Activated T-helper 1 cell treated with anti-CD3 and anti-CD28 coated beads, Interleukin-12 subunit alpha, Interleukin-12 subunit beta, Interleukin-2, Interleukin-4 antibody, amounts not matched to agents 30 ng/mL and 10 ng/mL and 1 ng/mL, durations not matched to agents 14 hours and 24 hours and 36 hours (primary cell): Measurements from ENCODE around the gene MSANTD1. TPM values are rescaled to one million over a fixed set of nuclear protein-coding genes. Genes with fewer than 3 reads are reported as not detected.

ENCODE experiments used
- DNase-seq: peaks from one replicate; pipeline ENCODE4 v3.0.0; 2021; ENCODE audit warnings: low spot score
- H3K27ac Mint-ChIP-seq: one replicate; pipeline ENCODE4 v1.8.0; 2021; ENCODE audit warnings: mild to moderate bottlenecking, mixed read lengths
- H3K27me3 Mint-ChIP-seq: one replicate; pipeline ENCODE4 v1.8.0; 2022; ENCODE audit warnings: mild to moderate bottlenecking, moderate library complexity, mixed read lengths; ENCODE audit not compliant: insufficient read depth
- H3K36me3 Mint-ChIP-seq: one replicate; pipeline ENCODE4 v1.8.0; 2021; ENCODE audit warnings: low read depth, mixed read lengths
- H3K4me1 Mint-ChIP-seq: one replicate; pipeline ENCODE4 v1.8.0; 2021; ENCODE audit warnings: low read depth, mixed read lengths
- H3K4me3 Mint-ChIP-seq: one replicate; pipeline ENCODE4 v1.8.0; 2021; ENCODE audit warnings: mild to moderate bottlenecking, moderate library complexity, mixed read lengths
- H3K9me3 Mint-ChIP-seq: one replicate; pipeline ENCODE4 v1.8.0; 2021; ENCODE audit warnings: mixed read lengths
- intact Hi-C: fragments of 100-400 bp; cut with micrococcal nuclease; formaldehyde crosslinking; loops from one replicate; pipeline ENCODE4 v1.15.1; 2024
- total RNA-seq: library from RNA; stranded (reverse); gene quantifications from 2 replicates; pipeline ENCODE4 v1.2.3, GENCODE V29; 2022

Gene MSANTD1
- total RNA-seq, 1 donor from 2014 or later, result 0.73 TPM

DNA sequence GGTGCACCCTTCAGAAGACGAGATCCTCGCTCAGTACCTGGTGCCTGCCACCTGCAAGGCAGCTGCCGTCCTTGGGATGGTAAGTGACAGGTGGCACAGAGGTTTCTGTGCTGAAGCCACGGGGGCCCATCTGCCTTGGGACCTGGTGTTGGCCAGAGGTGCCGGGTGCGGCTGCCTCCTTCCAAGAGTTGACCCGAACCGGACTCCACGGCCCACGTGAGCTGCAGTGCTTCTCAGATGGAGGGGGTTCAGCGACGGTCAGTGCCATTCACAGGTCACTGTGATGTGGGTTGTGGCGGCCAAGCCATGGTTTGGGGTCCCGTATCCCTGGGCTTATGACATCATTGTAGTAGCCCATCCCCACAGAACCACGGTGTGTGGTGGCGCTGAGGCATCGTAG is 19.0 kb upstream of the MSANTD1 start:
- DNase-seq, result no peak
- H3K27me3 Mint-ChIP-seq, result no peaks in the 10 kb centered on the region
- no peaks in the 10 kb centered on the region for H3K4me1 Mint-ChIP-seq
- H3K4me3 Mint-ChIP-seq, result no peak overlapping the region
- intact Hi-C loops, result no loop called here
- no peaks in the 10 kb centered on the region for H3K9me3 Mint-ChIP-seq
- no peak overlapping the region for H3K27ac Mint-ChIP-seq
- H3K36me3 Mint-ChIP-seq, result peaks cover 37% of the 10 kb centered on the region

- H3K27me3 Mint-ChIP-seq, result no peaks in the 10 kb centered on the region
- peaks cover 35% of the 10 kb centered on the region for H3K36me3 Mint-ChIP-seq
- no peak overlapping the region for H3K4me3 Mint-ChIP-seq
- H3K27ac Mint-ChIP-seq, result no peak overlapping the region
- no peaks in the 10 kb centered on the region for H3K4me1 Mint-ChIP-seq
- DNase-seq, result no peak
- intact Hi-C loops, result no loop called here
- no peaks in the 10 kb centered on the region for H3K9me3 Mint-ChIP-seq
These were observed 17.5 kb upstream of the MSANTD1 start for GRCh38 chr4:3231471-3231870.

- no peaks in the 10 kb centered on the region for H3K4me1 Mint-ChIP-seq
- no peak overlapping the region for H3K27ac Mint-ChIP-seq
- H3K9me3 Mint-ChIP-seq, result no peaks in the 10 kb centered on the region
- intact Hi-C loops, result no loop called here
- H3K27me3 Mint-ChIP-seq, result no peaks in the 10 kb centered on the region
- no peak for DNase-seq
- peaks cover 35% of the 10 kb centered on the region for H3K36me3 Mint-ChIP-seq
- H3K4me3 Mint-ChIP-seq, result no peak overlapping the region
These were observed 17.0 kb upstream of the MSANTD1 start for GRCh38 chr4:3232001-3232400.

DNA sequence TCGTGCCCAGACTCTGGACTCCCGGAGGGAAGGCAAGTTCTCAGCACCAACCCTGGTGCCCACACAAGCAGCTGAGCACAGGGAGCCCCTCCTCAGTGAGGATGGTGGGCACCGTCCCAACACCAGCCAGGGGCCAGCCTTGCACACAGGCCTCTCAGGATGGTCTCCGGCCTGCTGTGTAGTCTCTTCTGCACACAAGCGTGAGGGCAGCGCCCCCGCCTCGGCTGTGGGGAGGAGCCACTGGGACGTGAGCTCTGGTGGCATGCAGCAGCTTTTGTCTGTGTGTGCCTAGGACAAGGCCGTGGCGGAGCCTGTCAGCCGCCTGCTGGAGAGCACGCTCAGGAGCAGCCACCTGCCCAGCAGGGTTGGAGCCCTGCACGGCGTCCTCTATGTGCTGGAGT is 16.1 kb upstream of the MSANTD1 start:
- Mint-ChIP-seq H3K4me1 (no peaks in the 10 kb centered on the region), H3K36me3 (peaks cover 34% of the 10 kb centered on the region), H3K27ac (no peak overlapping the region), H3K4me3 (no peak overlapping the region), H3K27me3 (no peaks in the 10 kb centered on the region), H3K9me3 (no peaks in the 10 kb centered on the region)
- intact Hi-C loops, result no loop called here
- DNase-seq, result no peak

- intact Hi-C loops, result no loop called here
- H3K4me1 Mint-ChIP-seq, result no peaks in the 10 kb centered on the region
- peaks cover 32% of the 10 kb centered on the region for H3K36me3 Mint-ChIP-seq
- no peak for DNase-seq
- no peak overlapping the region for H3K27ac Mint-ChIP-seq
- no peaks in the 10 kb centered on the region for H3K27me3 Mint-ChIP-seq
- H3K9me3 Mint-ChIP-seq, result no peaks in the 10 kb centered on the region
- H3K4me3 Mint-ChIP-seq, result no peak overlapping the region
These were observed 15.4 kb upstream of the MSANTD1 start for GRCh38 chr4:3233391-3234071.

DNA sequence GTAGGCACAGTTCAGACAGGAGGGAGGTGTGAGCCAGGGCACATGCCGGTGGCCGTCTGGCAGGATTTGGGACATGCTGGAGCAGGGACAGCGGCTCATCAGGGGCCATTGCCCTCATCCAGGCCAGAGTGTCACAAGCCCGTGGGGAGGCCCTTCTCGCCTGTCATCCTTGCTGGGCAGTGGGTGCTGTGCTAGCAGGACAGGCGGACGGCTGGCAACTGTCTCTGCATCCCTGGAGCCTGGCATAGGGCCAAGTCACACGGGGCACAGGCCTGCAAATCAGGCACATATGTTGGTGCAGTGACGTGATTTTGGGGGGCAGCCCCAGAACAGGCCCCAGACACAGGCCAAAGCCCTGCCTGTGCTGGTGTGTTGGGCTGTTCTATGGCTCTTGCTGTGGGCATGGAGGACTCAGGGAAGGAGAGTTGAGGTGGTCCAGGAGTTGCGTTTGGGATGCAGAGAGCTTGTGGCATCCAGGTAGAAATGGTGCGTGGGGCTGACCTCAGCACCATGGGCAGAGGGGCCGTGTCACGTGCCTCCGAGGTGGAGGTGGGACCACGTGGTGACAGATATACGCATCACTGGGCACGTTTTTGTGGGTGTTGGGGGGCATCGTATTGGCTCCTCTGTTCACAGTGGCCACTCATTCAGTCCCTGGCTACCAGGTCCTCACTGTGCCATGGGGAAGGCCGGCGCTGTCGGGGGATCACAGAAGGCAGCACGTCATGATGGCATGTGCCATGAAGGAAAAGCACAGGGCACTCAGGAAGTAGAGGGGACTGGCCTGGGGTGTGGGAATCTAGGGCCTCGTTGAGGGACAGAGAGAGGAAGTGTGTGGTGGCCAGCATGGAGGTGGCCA is 14.6 kb upstream of the MSANTD1 start:
- no peaks in the 10 kb centered on the region for H3K9me3 Mint-ChIP-seq
- intact Hi-C loops, result no loop called here
- no peak overlapping the region for H3K27ac Mint-ChIP-seq
- peaks cover 23% of the 10 kb centered on the region for H3K36me3 Mint-ChIP-seq
- no peak overlapping the region for H3K4me3 Mint-ChIP-seq
- H3K27me3 Mint-ChIP-seq, result no peaks in the 10 kb centered on the region
- DNase-seq, result no peak
- no peaks in the 10 kb centered on the region for H3K4me1 Mint-ChIP-seq

GRCh38 chr4:3235030-3235345 is 14.0 kb upstream of the MSANTD1 start:
- intact Hi-C loops, result no loop called here
- Mint-ChIP-seq H3K36me3 (peaks cover 19% of the 10 kb centered on the region), H3K27ac (no peak overlapping the region), H3K9me3 (no peaks in the 10 kb centered on the region), H3K27me3 (no peaks in the 10 kb centered on the region), H3K4me1 (no peaks in the 10 kb centered on the region), H3K4me3 (no peak overlapping the region)
- no peak for DNase-seq

DNA sequence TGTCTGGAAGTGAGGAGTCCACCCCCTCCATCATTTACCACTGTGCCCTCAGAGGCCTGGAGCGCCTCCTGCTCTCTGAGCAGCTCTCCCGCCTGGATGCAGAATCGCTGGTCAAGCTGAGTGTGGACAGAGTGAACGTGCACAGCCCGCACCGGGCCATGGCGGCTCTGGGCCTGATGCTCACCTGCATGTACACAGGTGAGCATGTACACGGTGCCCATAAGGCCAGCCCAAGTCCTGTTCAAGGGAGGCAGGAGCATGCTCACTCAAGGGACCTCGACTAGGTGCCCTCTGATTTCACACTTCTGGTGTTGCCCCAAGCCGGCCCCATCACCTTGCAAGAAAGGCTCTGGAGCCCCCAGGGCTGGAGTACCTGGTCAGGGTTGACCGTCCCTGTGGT is 13.4 kb upstream of the MSANTD1 start:
- peaks cover 15% of the 10 kb centered on the region for H3K36me3 Mint-ChIP-seq
- no peaks in the 10 kb centered on the region for H3K4me1 Mint-ChIP-seq
- no peak overlapping the region for H3K27ac Mint-ChIP-seq
- DNase-seq, result no peak
- H3K4me3 Mint-ChIP-seq, result no peak overlapping the region
- no peaks in the 10 kb centered on the region for H3K9me3 Mint-ChIP-seq
- H3K27me3 Mint-ChIP-seq, result no peaks in the 10 kb centered on the region
- intact Hi-C loops, result no loop called here

GRCh38 chr4:3236326-3236878 is 12.6 kb upstream of the MSANTD1 start:
- Mint-ChIP-seq H3K27me3 (no peaks in the 10 kb centered on the region), H3K9me3 (no peaks in the 10 kb centered on the region), H3K36me3 (peaks cover 15% of the 10 kb centered on the region)

GRCh38 chr4:3237266-3237665 is 11.7 kb upstream of the MSANTD1 start:
- intact Hi-C loops, result no loop called here
- peaks cover 2% of the 10 kb centered on the region for H3K4me1 Mint-ChIP-seq

More at GRCh38 chr4:3236326-3236878, 12.6 kb upstream of the MSANTD1 start:
- DNase-seq, result no peak
- intact Hi-C loops, result no loop called here
- Mint-ChIP-seq H3K4me3 (no peak overlapping the region), H3K27ac (no peak overlapping the region), H3K4me1 (no peaks in the 10 kb centered on the region)

DNA sequence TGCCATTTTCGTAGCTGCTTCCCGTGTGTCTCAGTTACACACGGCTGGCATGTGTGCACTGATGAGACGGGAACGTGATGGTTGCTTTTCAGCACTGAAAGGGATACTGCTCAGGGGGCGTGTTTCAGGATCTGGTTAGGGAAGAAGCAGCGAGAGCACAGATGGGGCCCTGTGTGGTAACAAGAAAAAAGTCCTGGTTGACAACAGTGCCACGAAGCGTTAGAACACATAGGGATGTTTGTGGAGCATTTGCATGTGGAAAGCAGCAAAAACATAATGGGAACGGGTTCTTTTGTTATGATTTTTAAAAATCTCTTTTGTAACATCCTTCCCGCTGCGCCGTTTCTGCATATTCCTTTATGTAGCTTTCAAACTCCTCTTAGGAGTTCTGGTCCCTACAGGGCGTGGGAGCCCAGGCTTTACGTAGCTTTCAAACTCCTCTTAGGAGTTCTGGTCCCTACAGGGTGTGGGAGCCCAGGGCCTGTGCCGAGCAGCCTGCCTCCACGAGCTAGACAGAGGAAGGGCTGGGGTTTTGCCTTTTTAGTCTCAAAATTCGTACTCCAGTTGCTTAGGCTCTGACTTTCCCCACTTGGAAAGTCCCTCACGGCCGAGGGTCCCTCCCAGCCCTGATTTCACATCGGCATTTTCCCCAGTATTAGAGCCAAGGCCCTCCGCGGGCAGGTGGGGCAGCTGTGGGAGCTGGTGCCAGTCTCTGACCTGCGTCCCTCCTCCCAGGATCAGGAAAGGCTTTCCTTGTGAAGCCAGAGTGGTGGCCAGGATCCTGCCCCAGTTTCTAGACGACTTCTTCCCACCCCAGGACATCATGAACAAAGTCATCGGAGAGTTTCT is 11.0 kb upstream of the MSANTD1 start:
- no peak overlapping the region for H3K4me3 Mint-ChIP-seq
- no peaks in the 10 kb centered on the region for H3K9me3 Mint-ChIP-seq
- intact Hi-C loops, result no loop called here
- no peaks in the 10 kb centered on the region for H3K27me3 Mint-ChIP-seq
- H3K36me3 Mint-ChIP-seq, result peaks cover 11% of the 10 kb centered on the region
- H3K27ac Mint-ChIP-seq, result no peak overlapping the region
- peaks cover 9% of the 10 kb centered on the region for H3K4me1 Mint-ChIP-seq
- no peak for DNase-seq

More at GRCh38 chr4:3237266-3237665, 11.7 kb upstream of the MSANTD1 start:
- H3K4me3 Mint-ChIP-seq, result no peak overlapping the region
- H3K36me3 Mint-ChIP-seq, result peaks cover 11% of the 10 kb centered on the region
- no peaks in the 10 kb centered on the region for H3K9me3 Mint-ChIP-seq
- H3K27ac Mint-ChIP-seq, result no peak overlapping the region
- no peak for DNase-seq
- H3K27me3 Mint-ChIP-seq, result no peaks in the 10 kb centered on the region

DNA sequence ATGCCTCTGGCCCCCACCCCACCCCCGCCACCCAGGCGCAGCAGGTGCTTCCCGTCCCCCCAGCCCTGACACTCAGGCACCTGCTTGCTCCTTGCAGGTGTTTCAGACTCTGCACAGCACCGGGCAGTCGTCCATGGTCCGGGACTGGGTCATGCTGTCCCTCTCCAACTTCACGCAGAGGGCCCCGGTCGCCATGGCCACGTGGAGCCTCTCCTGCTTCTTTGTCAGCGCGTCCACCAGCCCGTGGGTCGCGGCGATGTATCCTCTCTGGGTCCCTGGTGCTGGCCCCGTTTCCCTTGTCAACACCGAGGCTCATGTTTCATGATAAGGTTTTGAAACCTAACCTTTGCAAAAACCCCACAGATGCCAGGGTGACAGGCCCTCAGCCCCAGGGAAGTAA is 10.2 kb upstream of the MSANTD1 start:
- H3K9me3 Mint-ChIP-seq, result no peaks in the 10 kb centered on the region
- no peaks in the 10 kb centered on the region for H3K27me3 Mint-ChIP-seq
- DNase-seq, result no peak
- H3K27ac Mint-ChIP-seq, result no peak overlapping the region
- intact Hi-C loops, result no loop called here
- H3K36me3 Mint-ChIP-seq, result peaks cover 9% of the 10 kb centered on the region
- H3K4me1 Mint-ChIP-seq, result peaks cover 17% of the 10 kb centered on the region
- H3K4me3 Mint-ChIP-seq, result no peak overlapping the region

DNA sequence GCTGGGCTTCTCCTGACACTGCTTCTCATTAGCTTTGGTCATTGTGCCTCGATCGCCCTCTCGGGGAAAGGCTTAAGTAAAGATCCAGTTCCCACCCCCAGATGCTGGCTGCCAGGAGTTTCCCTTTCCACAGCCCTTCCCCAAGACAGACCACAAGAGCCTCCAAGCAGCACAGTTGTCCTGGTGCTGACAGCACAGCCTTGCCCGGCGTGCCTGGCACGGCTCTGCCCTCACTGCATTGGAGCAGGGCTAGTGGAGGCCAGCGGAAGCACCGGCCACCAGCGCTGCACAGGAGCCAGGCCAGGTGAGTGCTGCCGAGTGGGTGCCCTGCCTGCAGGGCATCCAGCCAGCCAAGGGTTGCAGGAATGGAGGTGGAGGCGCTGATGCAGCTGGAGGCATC is 9.7 kb upstream of the MSANTD1 start:
- DNase-seq, result no peak
- H3K27ac Mint-ChIP-seq, result no peak overlapping the region

More for the DNA sequence above, 9.7 kb upstream of the MSANTD1 start:
- H3K36me3 Mint-ChIP-seq, result peaks cover 6% of the 10 kb centered on the region
- peaks cover 17% of the 10 kb centered on the region for H3K4me1 Mint-ChIP-seq
- intact Hi-C loops, result no loop called here
- no peaks in the 10 kb centered on the region for H3K9me3 Mint-ChIP-seq
- H3K4me3 Mint-ChIP-seq, result no peak overlapping the region
- no peaks in the 10 kb centered on the region for H3K27me3 Mint-ChIP-seq
